ENCODE data around the gene CLEC4G. TPM values are rescaled to one million over a fixed set of nuclear protein-coding genes. Genes with fewer than 3 reads are reported as not detected.
"Not testable (repeated sequence)": the region's sequence is repeated elsewhere in the genome, so short reads cannot be mapped to it uniquely, and the experiment has no call there.

CLEC4G gene
- total RNA-seq, 1 donor from 2014 or later: not detected

- no peaks in the 10 kb centered on the region for H3K36me3 Mint-ChIP-seq (ENCODE audit: unreplicated experiment)
- H3K9me3 Mint-ChIP-seq (ENCODE audit: unreplicated experiment): no peaks in the 10 kb centered on the region
- H3K4me1 Mint-ChIP-seq (ENCODE audit: unreplicated experiment): no peaks in the 10 kb centered on the region
- DNase-seq (ENCODE audit: extremely low spot score, unreplicated experiment): no peak
- peaks cover 10% of the 10 kb centered on the region for H3K27me3 Mint-ChIP-seq (ENCODE audit: unreplicated experiment)
- TF ChIP-seq, protein P1, sequence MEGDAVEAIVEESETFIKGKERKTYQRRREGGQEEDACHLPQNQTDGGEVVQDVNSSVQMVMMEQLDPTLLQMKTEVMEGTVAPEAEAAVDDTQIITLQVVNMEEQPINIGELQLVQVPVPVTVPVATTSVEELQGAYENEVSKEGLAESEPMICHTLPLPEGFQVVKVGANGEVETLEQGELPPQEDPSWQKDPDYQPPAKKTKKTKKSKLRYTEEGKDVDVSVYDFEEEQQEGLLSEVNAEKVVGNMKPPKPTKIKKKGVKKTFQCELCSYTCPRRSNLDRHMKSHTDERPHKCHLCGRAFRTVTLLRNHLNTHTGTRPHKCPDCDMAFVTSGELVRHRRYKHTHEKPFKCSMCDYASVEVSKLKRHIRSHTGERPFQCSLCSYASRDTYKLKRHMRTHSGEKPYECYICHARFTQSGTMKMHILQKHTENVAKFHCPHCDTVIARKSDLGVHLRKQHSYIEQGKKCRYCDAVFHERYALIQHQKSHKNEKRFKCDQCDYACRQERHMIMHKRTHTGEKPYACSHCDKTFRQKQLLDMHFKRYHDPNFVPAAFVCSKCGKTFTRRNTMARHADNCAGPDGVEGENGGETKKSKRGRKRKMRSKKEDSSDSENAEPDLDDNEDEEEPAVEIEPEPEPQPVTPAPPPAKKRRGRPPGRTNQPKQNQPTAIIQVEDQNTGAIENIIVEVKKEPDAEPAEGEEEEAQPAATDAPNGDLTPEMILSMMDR (IDR thresholded peaks at IDR 0.05): no peak
- H3K27ac Mint-ChIP-seq (ENCODE audit: unreplicated experiment): no peak within 1 kb of the TSS
- no peak within 1 kb of the TSS for H3K4me3 Mint-ChIP-seq (ENCODE audit: unreplicated experiment)
Measured at GRCh38 chr19:7746903-7747884, 15.3 kb upstream of the CLEC4G start, which contains the start of gene CD209. Gene CD209 (minus strand): TSS chr19:7747534. CDS start chr19:7747511, 23 bp downstream.

DNA sequence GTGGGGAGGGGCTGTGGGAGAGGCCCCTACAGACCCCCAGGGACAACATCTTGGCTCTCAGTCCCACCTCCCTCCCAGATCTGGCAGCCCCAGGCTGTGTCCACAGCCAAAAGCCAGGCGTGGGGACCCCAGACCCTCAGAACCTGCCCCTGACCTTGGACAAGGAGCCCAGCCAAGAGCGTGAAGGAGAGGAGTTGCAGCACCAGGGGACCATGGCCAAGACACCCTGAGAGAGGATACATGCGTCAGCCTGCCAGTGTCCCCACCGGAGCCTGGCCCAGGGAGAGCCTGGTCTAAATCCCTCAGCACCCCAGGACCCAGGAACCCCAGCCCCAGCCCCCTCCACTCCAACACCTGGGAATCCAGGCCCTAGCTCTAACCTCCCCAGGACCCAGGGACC is 14.4 kb upstream of the CLEC4G start:
- H3K36me3 Mint-ChIP-seq (ENCODE audit: unreplicated experiment); DNase-seq (ENCODE audit: extremely low spot score, unreplicated experiment); H3K4me1 Mint-ChIP-seq (ENCODE audit: unreplicated experiment); H3K27ac Mint-ChIP-seq (ENCODE audit: unreplicated experiment); H3K4me3 Mint-ChIP-seq (ENCODE audit: unreplicated experiment); H3K9me3 Mint-ChIP-seq (ENCODE audit: unreplicated experiment): not testable (repeated sequence)
- peaks cover 13% of the 10 kb centered on the region for H3K27me3 Mint-ChIP-seq (ENCODE audit: unreplicated experiment)

GRCh38 chr19:7744871-7745650 is 13.2 kb upstream of the CLEC4G start:
- Mint-ChIP-seq H3K9me3 (ENCODE audit: unreplicated experiment) (no peaks in the 10 kb centered on the region), H3K27ac (ENCODE audit: unreplicated experiment) (no peak overlapping the region), H3K27me3 (ENCODE audit: unreplicated experiment) (peaks cover 18% of the 10 kb centered on the region), H3K36me3 (ENCODE audit: unreplicated experiment) (no peaks in the 10 kb centered on the region), H3K4me1 (ENCODE audit: unreplicated experiment) (no peaks in the 10 kb centered on the region), H3K4me3 (ENCODE audit: unreplicated experiment) (no peak overlapping the region)
- no peak for DNase-seq (ENCODE audit: extremely low spot score, unreplicated experiment)
- TF ChIP-seq, protein P1 (IDR thresholded peaks at IDR 0.05): no peak

DNA sequence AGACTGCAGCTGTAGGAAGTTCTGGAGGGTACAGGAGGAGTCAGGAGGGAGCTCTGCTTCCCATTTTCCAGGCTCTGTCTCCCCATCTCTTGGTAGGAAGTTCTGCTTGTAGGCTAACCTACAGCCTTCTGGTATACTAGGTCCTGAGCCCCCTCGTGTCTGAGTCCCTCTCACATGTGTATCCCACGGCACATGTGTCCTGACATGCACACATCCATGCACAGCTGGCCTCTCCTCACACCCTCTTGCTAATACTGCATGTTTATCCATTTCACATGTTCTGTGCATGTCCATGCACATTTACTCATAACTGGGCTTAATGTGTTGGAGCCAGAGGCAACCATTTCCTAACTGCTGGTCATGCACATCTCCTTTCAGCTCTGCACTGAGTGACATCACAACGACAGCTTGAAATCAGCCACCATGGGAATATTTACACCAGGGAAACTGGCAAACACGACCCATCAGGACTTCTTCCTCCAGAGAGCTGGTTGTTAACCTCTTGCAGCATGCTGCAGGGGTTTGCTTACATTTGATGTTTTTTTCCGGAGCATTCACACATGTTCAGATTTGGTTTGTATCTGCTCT is 12.4 kb upstream of the CLEC4G start:
- Mint-ChIP-seq H3K4me3 (ENCODE audit: unreplicated experiment) (no peak overlapping the region), H3K27me3 (ENCODE audit: unreplicated experiment) (peaks cover 18% of the 10 kb centered on the region), H3K4me1 (ENCODE audit: unreplicated experiment) (no peaks in the 10 kb centered on the region), H3K9me3 (ENCODE audit: unreplicated experiment) (no peaks in the 10 kb centered on the region), H3K27ac (ENCODE audit: unreplicated experiment) (no peak overlapping the region), H3K36me3 (ENCODE audit: unreplicated experiment) (no peaks in the 10 kb centered on the region)
- DNase-seq (ENCODE audit: extremely low spot score, unreplicated experiment): no peak
- TF ChIP-seq, protein P1 (IDR thresholded peaks at IDR 0.05): no peak

DNA sequence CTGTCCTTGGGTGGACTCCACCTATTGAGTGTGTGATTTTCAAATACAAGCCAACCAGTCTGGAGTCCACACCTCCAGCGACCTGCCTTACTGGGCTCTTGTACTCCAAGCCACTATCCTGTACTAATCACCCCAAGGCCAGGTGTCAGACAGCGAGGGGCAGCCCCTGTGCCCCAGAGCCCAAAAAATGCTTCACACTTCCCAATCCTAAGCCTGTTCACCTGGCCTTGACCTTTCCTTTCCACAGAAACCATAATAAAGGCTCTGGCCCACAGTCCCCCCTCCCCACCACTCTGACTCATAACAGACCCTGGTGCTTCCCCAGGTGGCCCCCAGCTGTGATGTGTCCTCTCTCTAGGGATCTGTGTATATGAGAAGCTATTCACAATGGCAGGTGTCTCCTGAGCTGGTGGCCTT is 11.5 kb upstream of the CLEC4G start:
- Mint-ChIP-seq H3K36me3 (ENCODE audit: unreplicated experiment) (no peaks in the 10 kb centered on the region), H3K4me1 (ENCODE audit: unreplicated experiment) (no peaks in the 10 kb centered on the region), H3K4me3 (ENCODE audit: unreplicated experiment) (no peak overlapping the region), H3K27ac (ENCODE audit: unreplicated experiment) (no peak overlapping the region), H3K9me3 (ENCODE audit: unreplicated experiment) (no peaks in the 10 kb centered on the region), H3K27me3 (ENCODE audit: unreplicated experiment) (peaks cover 18% of the 10 kb centered on the region)
- no peak for DNase-seq (ENCODE audit: extremely low spot score, unreplicated experiment)
- TF ChIP-seq, protein P1 (IDR thresholded peaks at IDR 0.05): no peak

Measured in osteocyte (in vitro differentiated cells).